Naive thymus-derived CD4-positive, alpha-beta T cell (primary cell): ENCODE data around the gene TYRP1. TPM values are rescaled to one million over a fixed set of nuclear protein-coding genes. Genes with fewer than 3 reads are reported as not detected.
"Not testable (repeated sequence)": the region's sequence is repeated elsewhere in the genome, so short reads cannot be mapped to it uniquely, and the experiment has no call there.

Source experiments
- ATAC-seq: fragments of 150-1000 bp; cut with Tn5 transposase; 2 replicates; pipeline ENCODE4 v1.10.0; 2021; ENCODE audit warnings: mild to moderate bottlenecking, moderate library complexity
- CTCF ChIA-PET: fragments of 350-600 bp; sonication (Branson Sonifier 250); formaldehyde crosslinking; loops from one replicate; lab custom pipeline; 2021; ENCODE audit warnings: antibody characterized with exemption; lab: Charles Lee
- POLR2A ChIA-PET: fragments of 350-600 bp; sonication (Branson Sonifier 250); formaldehyde crosslinking; loops from one replicate; lab custom pipeline; 2021; ENCODE audit warnings: antibody characterized with exemption, inconsistent platforms; lab: Charles Lee
- DNase-seq, 9 donors: peaks; one replicate each; pipeline versions ENCODE4 v3.0.0 to v3.0.0-alpha.2; 2020 to 2022; ENCODE audit warnings: mixed read lengths in 1 of 9
- H3K27ac ChIP-seq: one replicate; pipeline ENCODE4 v1.7.0; 2013; ENCODE audit warnings: mild to moderate bottlenecking, low read depth, low read length, moderate library complexity
- H3K27me3 ChIP-seq, 2 donors: one replicate each; pipeline ENCODE4 v1.7.0; 2013; ENCODE audit warnings: low read length in 2 of 2, mild to moderate bottlenecking in 2 of 2, moderate library complexity in 2 of 2; ENCODE audit not compliant: control insufficient read depth in 2 of 2, insufficient read depth in 2 of 2
- H3K36me3 ChIP-seq, 3 experiments: 1 replicate in 2 of 3; 2 replicates in 1 of 3; pipeline ENCODE4 v1.7.0; 2013; ENCODE audit warnings: low read length in 3 of 3, mild to moderate bottlenecking in 3 of 3, moderate library complexity in 1 of 3; ENCODE audit not compliant: insufficient read depth in 3 of 3, control insufficient read depth in 2 of 3
- H3K4me1 ChIP-seq, 2 donors: one replicate each; pipeline ENCODE4 v1.7.0; 2013; ENCODE audit warnings: low read length in 2 of 2, mild to moderate bottlenecking in 2 of 2, moderate library complexity in 1 of 2; ENCODE audit not compliant: control insufficient read depth in 2 of 2, insufficient read depth in 2 of 2
- H3K4me3 ChIP-seq: 2 replicates; pipeline ENCODE4 v1.7.0; 2013; ENCODE audit warnings: mild to moderate bottlenecking, low read length
- H3K9me3 ChIP-seq, 3 experiments: 1 replicate in 2 of 3; 2 replicates in 1 of 3; pipeline ENCODE4 v1.7.0; 2013; ENCODE audit warnings: low read length in 3 of 3; ENCODE audit not compliant: control insufficient read depth in 2 of 3
- H3K27ac Mint-ChIP-seq, 9 donors: one replicate each; pipeline ENCODE4 v1.8.0; 2020 to 2022; ENCODE audit warnings: mixed read lengths in 9 of 9, mild to moderate bottlenecking in 8 of 9, moderate library complexity in 5 of 9, inconsistent platforms in 2 of 9
- H3K27me3 Mint-ChIP-seq, 5 donors: one replicate each; pipeline ENCODE4 v1.8.0; 2021 to 2022; ENCODE audit warnings: mixed read lengths in 5 of 5, mild to moderate bottlenecking in 1 of 5
- H3K36me3 Mint-ChIP-seq, 5 donors: one replicate each; pipeline ENCODE4 v1.8.0; 2020 to 2022; ENCODE audit warnings: mixed read lengths in 5 of 5, mild to moderate bottlenecking in 3 of 5, inconsistent platforms in 1 of 5
- H3K4me1 Mint-ChIP-seq, 7 donors: one replicate each; pipeline ENCODE4 v1.8.0; 2020 to 2022; ENCODE audit warnings: mixed read lengths in 7 of 7, mild to moderate bottlenecking in 3 of 7, inconsistent platforms in 1 of 7
- H3K4me3 Mint-ChIP-seq, 10 donors: one replicate each; pipeline ENCODE4 v1.8.0; 2020 to 2022; ENCODE audit warnings: mild to moderate bottlenecking in 10 of 10, mixed read lengths in 10 of 10, moderate library complexity in 6 of 10, inconsistent platforms in 2 of 10
- H3K9me3 Mint-ChIP-seq, 11 donors: one replicate each; pipeline ENCODE4 v1.8.0; 2020 to 2022; ENCODE audit warnings: mixed read lengths in 11 of 11, mild to moderate bottlenecking in 4 of 11, inconsistent platforms in 1 of 11, moderate library complexity in 1 of 11
- intact Hi-C, 2 donors: fragments of 100-400 bp; cut with micrococcal nuclease; formaldehyde crosslinking; loops; one replicate each; pipeline ENCODE4 v1.15.1; 2023
- polyA plus RNA-seq, 2 donors: library from polyadenylated mRNA; unstranded; fragments of 300-500 nt; fragmentation: Illumina TruSeq; gene quantifications; one replicate each; pipeline ENCODE4 v1.2.3, GENCODE V29; 2021
- total RNA-seq, 6 experiments: library from RNA in 5 of 6; stranded (reverse) in 5 of 6; gene quantifications; 1 replicate in 5 of 6; 2 replicates in 1 of 6; pipeline ENCODE4 v1.2.3 and lab custom pipeline; 2021 to 2026

TYRP1 gene
- total and polyA plus RNA-seq, 7 experiments from 2014 or later = not detected

DNA sequence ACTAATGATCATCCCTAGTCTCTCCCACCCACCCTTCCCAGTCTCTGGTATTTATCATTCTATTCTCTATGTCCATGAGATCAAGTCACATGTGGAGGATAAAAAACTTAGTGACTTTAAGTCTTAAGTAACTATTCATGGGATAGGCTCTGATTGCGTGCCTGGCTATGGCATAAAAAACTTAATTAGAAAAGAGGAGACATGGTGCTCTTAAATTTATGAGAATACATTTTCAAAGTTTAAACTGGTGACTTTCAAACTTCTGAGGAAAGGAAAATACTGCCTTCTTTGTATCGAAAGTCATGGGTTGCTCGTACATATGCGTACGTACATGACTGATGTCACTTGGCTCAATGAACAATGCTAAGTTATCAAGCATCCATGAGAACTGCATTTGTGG lies 18.2 kb upstream of the TYRP1 start:
- no peaks in the 10 kb centered on the region for H3K27me3 Mint-ChIP-seq
- Histone ChIP-seq H3K27ac (no peak overlapping the region), H3K27me3 (no peaks in the 10 kb centered on the region), H3K4me3 (no peak overlapping the region), H3K4me1 (no peaks in the 10 kb centered on the region), H3K36me3 (no peaks in the 10 kb centered on the region), H3K9me3 (no peaks in the 10 kb centered on the region)
- H3K4me1 Mint-ChIP-seq = no peaks in the 10 kb centered on the region
- H3K27ac Mint-ChIP-seq = no peak overlapping the region
- DNase-seq = no peak
- POLR2A ChIA-PET = no interaction called here
- H3K4me3 Mint-ChIP-seq = no peak overlapping the region
- ATAC-seq = no peak
- intact Hi-C loops = no loop called here
- peaks cover 0 to 19% (median 3%) of the 10 kb centered on the region in 11 donors for H3K9me3 Mint-ChIP-seq
- CTCF ChIA-PET = no interaction called here
- no peaks in the 10 kb centered on the region for H3K36me3 Mint-ChIP-seq

DNA sequence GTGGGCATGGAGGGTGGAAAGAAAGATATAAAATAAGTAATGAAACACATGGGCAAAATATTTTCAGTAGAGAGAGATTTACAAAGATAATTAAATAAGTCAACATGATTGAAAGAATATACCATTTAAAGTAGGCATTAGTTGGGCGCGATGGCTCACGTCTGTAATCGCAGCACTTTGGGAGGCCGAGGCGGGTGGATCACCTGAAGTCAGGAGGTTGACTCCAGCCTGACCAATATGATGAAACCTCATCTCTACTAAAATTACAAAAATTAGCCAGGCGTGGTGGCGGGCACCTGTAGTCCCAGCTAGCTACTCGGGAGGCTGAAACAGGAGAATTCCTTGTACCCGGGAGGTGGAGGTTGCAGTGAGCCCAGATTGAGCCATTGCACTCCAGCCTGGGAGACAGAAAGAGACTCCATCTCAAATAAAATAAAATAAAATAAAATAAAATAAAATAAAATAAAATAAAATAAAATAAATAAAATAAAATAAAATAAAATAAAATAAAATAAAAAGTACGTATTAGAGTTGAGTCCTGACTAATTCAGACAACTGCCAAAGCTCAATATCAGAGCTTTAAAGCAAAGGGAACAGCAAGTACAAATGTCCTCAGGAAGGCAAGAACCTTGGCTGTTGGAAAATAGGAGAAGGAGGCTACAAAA lies 15.6 kb upstream of the TYRP1 start:
- POLR2A ChIA-PET, H3K27me3 Mint-ChIP-seq, intact Hi-C loops, H3K36me3 Mint-ChIP-seq, H3K4me3 Mint-ChIP-seq, H3K9me3 ChIP-seq, DNase-seq, H3K36me3 ChIP-seq, CTCF ChIA-PET, ATAC-seq, H3K4me1 Mint-ChIP-seq, H3K27ac ChIP-seq, H3K27me3 ChIP-seq, H3K4me3 ChIP-seq, H3K4me1 ChIP-seq: not testable (repeated sequence)
- Mint-ChIP-seq H3K9me3 (peaks cover 0 to 21% (median 7%) of the 10 kb centered on the region in 11 donors), H3K27ac (peak overlapping the region in 1 of 9 donors; percentile 46)

DNA sequence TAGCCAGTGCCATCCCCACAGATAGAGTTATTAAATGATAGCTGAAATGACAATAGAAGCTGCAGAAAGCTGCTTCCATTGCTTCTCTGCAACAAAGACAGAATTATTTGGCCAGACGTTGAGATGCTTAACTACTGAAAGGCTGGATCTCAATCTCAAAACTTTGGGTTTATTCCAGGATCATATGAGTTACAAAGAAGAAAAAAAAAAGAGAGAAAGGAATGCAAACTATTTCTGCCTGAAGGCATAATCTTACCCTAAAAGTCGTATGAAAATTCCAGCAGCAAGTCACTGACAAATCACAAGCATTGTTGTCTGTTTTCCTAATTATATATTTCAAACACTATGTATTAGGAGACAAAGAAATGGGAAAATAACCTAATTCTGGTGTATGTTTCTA lies 12.8 kb upstream of the TYRP1 start:
- Histone ChIP-seq H3K36me3 (no peaks in the 10 kb centered on the region), H3K4me3 (no peak overlapping the region), H3K9me3 (no peaks in the 10 kb centered on the region), H3K4me1 (no peaks in the 10 kb centered on the region), H3K27ac (no peak overlapping the region), H3K27me3 (no peaks in the 10 kb centered on the region)
- DNase-seq (no peak), ATAC-seq (no peak)
- no peak overlapping the region for H3K27ac Mint-ChIP-seq
- H3K36me3 Mint-ChIP-seq = no peaks in the 10 kb centered on the region
- H3K4me3 Mint-ChIP-seq = no peak overlapping the region
- ChIA-PET CTCF (no interaction called here), POLR2A (no interaction called here)
- peaks cover 0 to 35% (median 9%) of the 10 kb centered on the region in 11 donors for H3K9me3 Mint-ChIP-seq
- intact Hi-C loops = no loop called here
- H3K4me1 Mint-ChIP-seq = no peaks in the 10 kb centered on the region
- H3K27me3 Mint-ChIP-seq = no peaks in the 10 kb centered on the region

DNA sequence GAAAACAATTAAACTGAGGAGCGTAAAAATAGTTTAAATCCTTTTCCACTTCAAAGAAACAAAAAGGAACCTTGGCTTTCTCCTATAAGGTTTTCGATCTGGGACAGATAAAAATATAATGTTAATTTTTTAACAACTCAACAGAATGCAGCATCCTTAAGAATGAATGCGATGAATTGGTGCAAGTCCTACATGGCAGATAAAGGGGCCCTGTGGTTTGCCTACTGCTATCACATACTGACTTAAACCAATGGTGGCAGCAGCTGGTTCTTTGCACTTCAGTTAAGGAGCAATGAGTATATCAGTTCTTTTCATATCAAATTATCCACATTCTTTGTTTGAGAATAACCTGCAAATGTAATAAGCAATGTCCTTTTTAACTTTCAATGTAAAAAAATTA lies 12.4 kb upstream of the TYRP1 start:
- POLR2A ChIA-PET = no interaction called here
- H3K9me3 ChIP-seq = no peaks in the 10 kb centered on the region
- no peak overlapping the region for H3K27ac ChIP-seq
- no peak overlapping the region for H3K27ac Mint-ChIP-seq
- no peaks in the 10 kb centered on the region for H3K36me3 Mint-ChIP-seq
- no peaks in the 10 kb centered on the region for H3K4me1 Mint-ChIP-seq
- intact Hi-C loops = no loop called here
- no peak overlapping the region for H3K4me3 ChIP-seq
- CTCF ChIA-PET = no interaction called here
- ATAC-seq = no peak
- H3K4me1 ChIP-seq = no peaks in the 10 kb centered on the region
- H3K9me3 Mint-ChIP-seq = peaks cover 0 to 35% (median 9%) of the 10 kb centered on the region in 11 donors
- no peak overlapping the region for H3K4me3 Mint-ChIP-seq
- DNase-seq = no peak
- H3K36me3 ChIP-seq = no peaks in the 10 kb centered on the region
- H3K27me3 ChIP-seq = no peaks in the 10 kb centered on the region
- H3K27me3 Mint-ChIP-seq = no peaks in the 10 kb centered on the region

DNA sequence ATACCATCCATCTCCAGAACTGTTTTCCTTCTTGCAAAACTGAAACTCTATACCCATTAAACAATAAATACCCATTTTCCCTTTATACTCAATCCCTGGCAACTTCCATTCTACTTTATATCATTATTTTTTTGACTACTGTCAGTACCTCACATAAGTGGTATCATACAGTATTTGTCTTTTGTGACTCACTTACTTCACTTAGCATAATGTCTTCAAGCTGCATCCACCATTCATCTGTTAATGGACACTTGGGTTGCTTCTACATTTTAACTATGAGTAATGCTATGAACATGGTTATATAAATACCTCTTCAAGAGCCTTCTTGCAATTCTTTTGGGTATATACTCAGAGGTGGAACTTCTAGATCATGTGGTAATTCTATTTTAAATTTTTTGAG lies 11.6 kb upstream of the TYRP1 start:
- no peaks in the 10 kb centered on the region for H3K36me3 Mint-ChIP-seq
- H3K27ac Mint-ChIP-seq = no peak overlapping the region
- Histone ChIP-seq H3K27me3 (no peaks in the 10 kb centered on the region), H3K9me3 (no peaks in the 10 kb centered on the region), H3K4me1 (no peaks in the 10 kb centered on the region), H3K27ac (no peak overlapping the region), H3K36me3 (no peaks in the 10 kb centered on the region), H3K4me3 (no peak overlapping the region)
- no peaks in the 10 kb centered on the region for H3K27me3 Mint-ChIP-seq
- no peaks in the 10 kb centered on the region for H3K4me1 Mint-ChIP-seq
- no peak for DNase-seq
- ChIA-PET CTCF (no interaction called here), POLR2A (no interaction called here)
- H3K9me3 Mint-ChIP-seq = peaks cover 0 to 28% (median 7%) of the 10 kb centered on the region in 11 donors
- no peak overlapping the region for H3K4me3 Mint-ChIP-seq
- intact Hi-C loops = no loop called here
- ATAC-seq = no peak

DNA sequence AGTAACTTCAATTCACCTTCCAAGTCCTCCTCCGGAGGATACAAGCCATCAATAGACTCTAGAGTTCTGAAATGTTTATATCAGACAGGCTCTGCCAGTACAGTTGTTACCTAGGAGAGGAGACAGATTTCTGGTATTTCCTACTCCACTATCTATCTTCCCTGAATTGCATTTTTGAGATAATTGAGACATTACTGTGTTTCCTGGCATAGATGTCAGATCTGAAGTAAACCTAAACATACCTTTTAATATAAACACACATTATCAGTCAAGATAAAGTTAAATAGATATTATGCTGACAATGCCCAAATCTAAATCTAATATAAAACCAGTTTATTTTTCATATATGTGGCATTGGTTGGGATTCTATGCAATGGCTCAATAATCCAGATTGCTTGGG lies 8.2 kb upstream of the TYRP1 start:
- ChIA-PET CTCF (no interaction called here), POLR2A (no interaction called here)
- H3K9me3 ChIP-seq = no peaks in the 10 kb centered on the region
- H3K4me3 Mint-ChIP-seq = no peak overlapping the region
- no peaks in the 10 kb centered on the region for H3K36me3 ChIP-seq
- ATAC-seq (no peak), DNase-seq (no peak)
- H3K4me1 Mint-ChIP-seq = no peaks in the 10 kb centered on the region
- no peak overlapping the region for H3K4me3 ChIP-seq
- H3K4me1 ChIP-seq = no peaks in the 10 kb centered on the region
- no peaks in the 10 kb centered on the region for H3K36me3 Mint-ChIP-seq
- no peaks in the 10 kb centered on the region for H3K27me3 Mint-ChIP-seq
- intact Hi-C loops = no loop called here
- peaks cover 0 to 32% (median 9%) of the 10 kb centered on the region in 11 donors for H3K9me3 Mint-ChIP-seq
- H3K27ac ChIP-seq = no peak overlapping the region
- no peaks in the 10 kb centered on the region for H3K27me3 ChIP-seq
- H3K27ac Mint-ChIP-seq = no peak overlapping the region

DNA sequence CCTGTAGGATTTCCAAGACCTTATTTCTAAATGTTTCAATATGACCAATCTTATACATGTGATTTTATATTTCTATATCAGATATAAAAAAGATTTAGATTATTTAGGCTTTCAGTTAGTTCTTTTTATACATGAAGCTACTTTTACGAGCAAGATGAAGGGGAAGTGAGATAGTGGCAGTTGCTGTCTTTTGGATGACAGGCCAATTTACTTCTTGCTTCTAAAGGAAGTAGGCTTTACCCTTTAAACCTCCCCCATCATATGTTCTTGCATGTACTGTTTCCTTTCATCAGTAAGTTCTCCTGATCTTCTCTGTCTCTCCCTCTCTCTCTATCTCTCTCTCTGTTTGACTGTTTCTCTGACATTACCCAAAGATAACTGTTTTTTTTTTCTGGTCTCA lies 4.0 kb upstream of the TYRP1 start:
- ATAC-seq (no peak), DNase-seq (no peak)
- Histone ChIP-seq H3K4me3 (no peak overlapping the region), H3K4me1 (no peaks in the 10 kb centered on the region), H3K36me3 (no peaks in the 10 kb centered on the region), H3K27me3 (no peaks in the 10 kb centered on the region), H3K9me3 (no peaks in the 10 kb centered on the region), H3K27ac (no peak overlapping the region)
- Mint-ChIP-seq H3K36me3 (no peaks in the 10 kb centered on the region), H3K27ac (no peak overlapping the region), H3K4me1 (no peaks in the 10 kb centered on the region), H3K27me3 (no peaks in the 10 kb centered on the region), H3K4me3 (no peak overlapping the region), H3K9me3 (peaks cover 0 to 26% (median 9%) of the 10 kb centered on the region in 11 donors)
- ChIA-PET CTCF (no interaction called here), POLR2A (no interaction called here)
- intact Hi-C loops = no loop called here
